CD14-positive monocyte (primary cell): ENCODE data around the gene MLIP. TPM values are rescaled to one million over a fixed set of nuclear protein-coding genes. Genes with fewer than 3 reads are reported as not detected.

ENCODE experiments used
- DNase-seq, 3 donors: peaks; one replicate each; pipeline ENCODE4 v3.0.0-alpha.2; 2011 to 2022
- H2AFZ ChIP-seq: 2 replicates; pipeline ENCODE4 v1.6.0; 2012; ENCODE audit warnings: mild to moderate bottlenecking, low read depth, low read length, inconsistent platforms; ENCODE audit not compliant: insufficient read depth, poor library complexity, severe bottlenecking
- H3K27ac ChIP-seq, 2 donors: 1 replicate in 1 of 2; 2 replicates in 1 of 2; pipeline ENCODE4 v1.5.1; 2012 to 2013; ENCODE audit warnings: low read length in 2 of 2, control low read depth in 1 of 2, inconsistent platforms in 1 of 2, low read depth in 1 of 2, mild to moderate bottlenecking in 1 of 2
- H3K27me3 ChIP-seq, 2 donors: one replicate each; pipeline versions ENCODE4 v1.6.0 to v1.6.1; 2011 to 2013; ENCODE audit warnings: low read length in 2 of 2; ENCODE audit not compliant: control insufficient read depth in 2 of 2, insufficient read depth in 2 of 2
- H3K36me3 ChIP-seq, 2 donors: replicated peaks in 1 of 2; 1 replicate in 1 of 2; 2 replicates in 1 of 2; pipeline versions ENCODE4 v1.5.1 to v1.6.1; 2012 to 2013; ENCODE audit warnings: low read length in 2 of 2, control low read depth in 1 of 2, inconsistent platforms in 1 of 2, mild to moderate bottlenecking in 1 of 2; ENCODE audit not compliant: insufficient read depth in 2 of 2, control insufficient read depth in 1 of 2
- H3K4me1 ChIP-seq, 2 donors: 1 replicate in 1 of 2; 2 replicates in 1 of 2; pipeline versions ENCODE4 v1.5.1 to v1.6.1; 2012 to 2013; ENCODE audit warnings: low read length in 2 of 2, control low read depth in 1 of 2, inconsistent platforms in 1 of 2, mild to moderate bottlenecking in 1 of 2, moderate library complexity in 1 of 2; ENCODE audit not compliant: insufficient read depth in 2 of 2, control insufficient read depth in 1 of 2
- H3K4me2 ChIP-seq: replicated peaks from 2 replicates; pipeline ENCODE3; 2012; ENCODE audit warnings: low read length, moderate library complexity, mild to moderate bottlenecking; ENCODE audit not compliant: poor library complexity, severe bottlenecking; ENCODE audit errors: extremely low read depth
- H3K4me3 ChIP-seq, 3 experiments: fragments of 200-600 bp in 1 of 3; sonication (generic) in 1 of 3; replicated peaks in 1 of 3; 1 replicate in 2 of 3; 2 replicates in 1 of 3; pipeline ENCODE4 v1.5.1; 2011 to 2013; ENCODE audit warnings: low read length in 3 of 3, mild to moderate bottlenecking in 3 of 3, control low read depth in 2 of 3, low read depth in 2 of 3, inconsistent platforms in 1 of 3, moderate library complexity in 1 of 3
- H3K79me2 ChIP-seq: 2 replicates; pipeline ENCODE4 v1.6.0; 2012; ENCODE audit warnings: mild to moderate bottlenecking, control low read depth, inconsistent platforms, low read length, moderate library complexity; ENCODE audit not compliant: insufficient read depth
- H3K9ac ChIP-seq: 2 replicates; pipeline ENCODE4 v1.6.0; 2017; ENCODE audit warnings: low read length, mild to moderate bottlenecking; ENCODE audit not compliant: insufficient read depth, poor library complexity, severe bottlenecking
- H3K9me3 ChIP-seq, 2 donors: replicated peaks in 1 of 2; 1 replicate in 1 of 2; 2 replicates in 1 of 2; pipeline versions ENCODE4 v1.5.1 to v1.6.1; 2012 to 2013; ENCODE audit warnings: low read length in 2 of 2, control low read depth in 1 of 2; ENCODE audit not compliant: control insufficient read depth in 1 of 2, insufficient read depth in 1 of 2
- H4K20me1 ChIP-seq: 2 replicates; pipeline ENCODE4 v1.6.0; 2012; ENCODE audit warnings: mild to moderate bottlenecking, low read length, control low read depth, moderate library complexity; ENCODE audit not compliant: insufficient read depth
- H3K27ac Mint-ChIP-seq, 7 donors: one replicate each; pipeline ENCODE4 v1.8.0; 2020; ENCODE audit warnings: mild to moderate bottlenecking in 7 of 7, mixed read lengths in 7 of 7, moderate library complexity in 6 of 7, inconsistent platforms in 2 of 7
- H3K27me3 Mint-ChIP-seq, 3 donors: one replicate each; pipeline ENCODE4 v1.8.0; 2021 to 2022; ENCODE audit warnings: low read depth in 3 of 3, mild to moderate bottlenecking in 3 of 3, mixed read lengths in 3 of 3, moderate library complexity in 3 of 3, inconsistent platforms in 1 of 3
- H3K36me3 Mint-ChIP-seq, 2 donors: one replicate each; pipeline ENCODE4 v1.8.0; 2020; ENCODE audit warnings: mixed read lengths in 2 of 2, inconsistent platforms in 1 of 2, mild to moderate bottlenecking in 1 of 2
- H3K4me1 Mint-ChIP-seq: one replicate; pipeline ENCODE4 v1.8.0; 2020; ENCODE audit warnings: mild to moderate bottlenecking, mixed read lengths
- H3K4me3 Mint-ChIP-seq, 2 donors: one replicate each; pipeline ENCODE4 v1.8.0; 2020; ENCODE audit warnings: mild to moderate bottlenecking in 2 of 2, mixed read lengths in 2 of 2, moderate library complexity in 1 of 2
- H3K9me3 Mint-ChIP-seq, 7 donors: one replicate each; pipeline ENCODE4 v1.8.0; 2020 to 2022; ENCODE audit warnings: mixed read lengths in 7 of 7, mild to moderate bottlenecking in 6 of 7, moderate library complexity in 6 of 7, inconsistent platforms in 2 of 7
- CTCF ChIP-seq: fragments of 200-600 bp; IDR thresholded peaks from one replicate; pipeline ENCODE4 v1.8.0; 2022; ENCODE audit warnings: antibody characterized with exemption, mild to moderate bottlenecking
- WGBS: methylation state at CpG from one replicate; pipeline ENCODE4 v1.1.5; 2013; ENCODE audit warnings: missing lambda C conversion rate; ENCODE audit not compliant: insufficient coverage; 5-methylcytosine and 5-hydroxymethylcytosine counted together
- intact Hi-C, 2 donors: fragments of 100-400 bp; cut with micrococcal nuclease; formaldehyde crosslinking; loops; one replicate each; pipeline versions ENCODE4 v1.15.0 to v1.15.1; 2023
- polyA plus RNA-seq, 3 donors: library from polyadenylated mRNA; depleted of rRNA in 1 of 3; unstranded in 2 of 3; stranded (reverse) in 1 of 3; fragments of 300-500 nt in 2 of 3; fragments of >200 nt in 1 of 3; fragmentation: Illumina TruSeq in 2 of 3; gene quantifications; 1 replicate in 2 of 3; 2 replicates in 1 of 3; pipeline ENCODE4 v1.2.3, GENCODE V29; 2012 to 2021

MLIP gene
- polyA plus RNA-seq, 3 donors, result not detected

- no peak for DNase-seq
- no peaks in the 10 kb centered on the region for H3K9me3 ChIP-seq
- Mint-ChIP-seq H3K36me3 (no peaks in the 10 kb centered on the region), H3K27me3 (no peaks in the 10 kb centered on the region), H3K27ac (no peak overlapping the region), H3K9me3 (no peaks in the 10 kb centered on the region), H3K4me1 (no peaks in the 10 kb centered on the region), H3K4me3 (no peak overlapping the region)
- H4K20me1 ChIP-seq, result no peaks in the 10 kb centered on the region
- no peaks in the 10 kb centered on the region for H3K79me2 ChIP-seq
- H3K4me2 ChIP-seq, result no peak overlapping the region
- no peak overlapping the region for H2AFZ ChIP-seq
- no peaks in the 10 kb centered on the region for H3K36me3 ChIP-seq
- H3K4me3 ChIP-seq, result no peak overlapping the region
- 100% methylated on average over 1 of the region's 2 CpGs for WGBS
- TF ChIP-seq CTCF, result no peak
- intact Hi-C loops, result no loop called here
- no peaks in the 10 kb centered on the region for H3K27me3 ChIP-seq
- no peak overlapping the region for H3K9ac ChIP-seq
- H3K27ac ChIP-seq, result no peak overlapping the region
- no peaks in the 10 kb centered on the region for H3K4me1 ChIP-seq
Observed at GRCh38 chr6:54288474-54288873, 177.2 kb downstream of the MLIP start.

- no peaks in the 10 kb centered on the region for H3K4me1 ChIP-seq
- no peaks in the 10 kb centered on the region for H3K9me3 ChIP-seq
- no peak for DNase-seq
- TF ChIP-seq CTCF, result no peak
- no peak overlapping the region for H3K4me2 ChIP-seq
- H4K20me1 ChIP-seq, result no peaks in the 10 kb centered on the region
- no peak overlapping the region for H2AFZ ChIP-seq
- H3K27ac ChIP-seq, result no peak overlapping the region
- no peaks in the 10 kb centered on the region for H3K27me3 ChIP-seq
- intact Hi-C loops, result no loop called here
- no peaks in the 10 kb centered on the region for H3K79me2 ChIP-seq
- no peaks in the 10 kb centered on the region for H3K36me3 Mint-ChIP-seq
- H3K9ac ChIP-seq, result no peak overlapping the region
- no peak overlapping the region for H3K27ac Mint-ChIP-seq
- H3K4me3 ChIP-seq, result no peak overlapping the region
- no peaks in the 10 kb centered on the region for H3K9me3 Mint-ChIP-seq
- H3K36me3 ChIP-seq, result no peaks in the 10 kb centered on the region
- WGBS, result no CpG with 5 or more reads among the region's 4 CpGs
- H3K27me3 Mint-ChIP-seq, result no peaks in the 10 kb centered on the region
- H3K4me3 Mint-ChIP-seq, result no peak overlapping the region
- H3K4me1 Mint-ChIP-seq, result no peaks in the 10 kb centered on the region
Observed at GRCh38 chr6:54289426-54289825, 178.2 kb downstream of the MLIP start.
